Stimulated activated CD4-positive, alpha-beta T cell treated with anti-CD3 and anti-CD28 coated beads, Interleukin-1b, Interleukin-23, amount 100 ng/mL, for 48 hours (primary cell): Measurements from ENCODE around the gene SHC2.
"Not testable (repeated sequence)": the region's sequence is repeated elsewhere in the genome, so short reads cannot be mapped to it uniquely, and the experiment has no call there.

Experiments
- DNase-seq: peaks from one replicate; pipeline ENCODE4 v3.0.0-alpha.2; 2020

SHC2 gene

DNA sequence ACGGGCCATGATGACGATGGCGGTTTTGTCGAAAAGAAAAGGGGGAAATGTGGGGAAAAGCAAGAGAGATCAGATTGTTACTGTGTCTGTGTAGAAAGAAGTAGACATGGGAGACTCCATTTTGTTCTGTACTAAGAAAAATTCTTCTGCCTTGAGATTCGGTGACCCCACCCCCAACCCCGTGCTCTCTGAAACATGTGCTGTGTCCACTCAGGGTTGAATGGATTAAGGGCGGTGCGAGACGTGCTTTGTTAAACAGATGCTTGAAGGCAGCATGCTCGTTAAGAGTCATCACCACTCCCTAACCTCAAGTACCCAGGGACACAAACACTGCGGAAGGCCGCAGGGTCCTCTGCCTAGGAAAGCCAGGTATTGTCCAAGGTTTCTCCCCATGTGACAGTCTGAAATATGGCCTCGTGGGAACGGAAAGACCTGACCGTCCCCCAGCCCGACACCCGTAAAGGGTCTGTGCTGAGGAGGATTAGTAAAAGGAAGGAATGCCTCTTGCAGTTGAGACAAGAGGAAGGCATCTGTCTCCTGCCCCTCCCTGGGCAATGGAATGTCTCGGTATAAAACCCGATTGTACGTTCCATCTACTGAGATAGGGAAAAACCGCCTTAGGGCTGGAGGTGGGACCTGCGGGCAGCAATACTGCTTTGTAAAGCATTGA is 74.1 kb downstream of the SHC2 start:
- DNase-seq, result not testable (repeated sequence)

DNA sequence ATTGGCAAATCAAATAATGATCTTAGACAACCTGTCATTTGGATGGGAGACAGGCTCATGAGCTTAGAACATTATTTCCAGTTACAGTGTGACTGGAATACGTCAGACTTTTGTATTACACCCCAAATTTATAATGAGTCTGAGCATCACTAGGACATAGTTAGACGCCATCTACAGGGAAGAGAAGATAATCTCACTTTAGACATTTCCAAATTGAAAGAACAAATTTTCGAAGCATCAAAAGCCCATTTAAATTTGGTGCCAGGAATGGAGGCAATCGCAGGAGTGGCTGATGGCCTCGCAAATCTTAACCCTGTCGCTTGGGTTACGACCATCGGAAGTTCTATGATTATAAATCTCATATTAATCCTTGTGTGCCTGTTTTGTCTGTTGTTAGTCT is 74.6 kb downstream of the SHC2 start:
- DNase-seq, result not testable (repeated sequence)

DNA sequence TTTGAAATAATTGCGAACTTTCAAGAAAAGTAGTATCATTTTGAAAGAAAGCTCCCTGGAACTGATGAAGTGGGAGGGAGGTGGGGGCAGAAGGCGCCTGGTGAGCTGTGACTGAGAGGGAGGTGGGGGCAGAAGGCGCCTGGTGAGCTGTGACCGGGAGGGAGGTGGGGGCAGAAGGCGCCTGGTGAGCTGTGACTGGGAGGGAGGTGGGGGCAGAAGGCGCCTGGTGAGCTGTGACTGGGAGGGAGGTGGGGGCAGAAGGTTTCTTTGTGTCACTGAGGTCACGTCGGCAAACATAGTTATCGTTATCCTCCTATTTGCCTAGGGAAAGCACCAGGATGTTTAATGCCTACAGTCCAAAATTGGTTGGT is 76.0 kb downstream of the SHC2 start:
- DNase-seq, result no peak

DNA sequence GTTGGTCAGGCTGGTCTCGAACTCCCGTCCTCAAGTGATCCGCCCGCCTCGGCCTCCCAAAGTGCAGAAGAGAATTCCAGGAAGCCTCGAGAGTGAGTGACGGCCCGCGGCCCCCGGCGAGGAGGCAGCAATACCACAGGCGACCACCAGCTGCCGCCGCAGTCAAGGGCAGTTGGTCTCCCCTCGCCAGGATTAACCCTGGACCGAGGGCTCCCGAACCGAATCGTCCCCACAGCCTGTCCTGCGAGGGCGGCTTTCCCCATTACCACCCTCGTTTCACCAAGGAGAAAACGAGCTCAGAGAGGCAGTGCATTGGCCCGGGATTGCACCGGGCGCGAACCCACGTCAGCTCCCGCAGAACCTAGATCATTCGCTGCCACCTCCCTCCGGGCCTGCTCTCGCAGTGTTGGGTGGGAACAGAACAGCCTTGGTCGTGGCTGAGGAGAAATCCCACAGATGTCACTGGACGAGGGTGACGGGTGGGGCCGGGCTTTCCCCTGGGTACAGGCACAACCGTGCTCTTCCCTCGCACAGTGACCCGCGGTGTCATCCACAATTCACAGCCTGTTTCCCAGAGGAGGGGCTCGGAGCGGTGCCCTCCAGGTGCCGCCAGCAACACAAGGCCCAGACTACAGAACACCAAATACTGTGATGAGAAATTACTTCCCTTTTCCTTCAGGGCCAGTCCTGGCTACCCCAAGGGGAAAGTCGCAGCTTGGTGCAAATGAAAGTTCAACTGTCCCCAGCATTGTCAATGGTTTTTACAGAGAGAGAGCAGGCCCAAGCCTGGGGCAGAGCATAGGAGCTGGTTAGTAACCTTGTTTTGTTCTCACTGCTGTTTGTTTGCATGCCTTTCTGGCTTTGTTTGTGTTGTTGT is 76.7 kb downstream of the SHC2 start:
- no peak for DNase-seq

DNA sequence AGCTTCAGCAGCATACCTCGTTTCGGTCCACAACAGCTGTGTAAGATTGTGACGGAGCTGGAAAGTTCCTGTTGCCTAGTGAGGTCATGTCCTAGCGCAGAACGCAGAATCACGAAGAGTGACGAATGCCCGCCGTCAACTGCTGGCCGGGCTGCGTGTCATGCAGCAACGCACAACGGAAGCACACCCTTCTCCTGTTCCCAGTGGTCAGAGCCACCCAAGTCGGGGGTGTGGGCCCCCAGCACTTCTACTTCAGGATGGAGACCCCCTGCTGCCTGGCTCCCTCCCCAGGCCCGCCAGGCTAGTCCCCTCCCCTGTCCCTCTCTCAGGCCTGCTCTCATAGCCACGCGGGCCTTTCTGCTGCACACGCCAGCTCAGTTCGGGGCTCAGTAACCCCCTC is 77.8 kb downstream of the SHC2 start:
- no peak for DNase-seq

DNA sequence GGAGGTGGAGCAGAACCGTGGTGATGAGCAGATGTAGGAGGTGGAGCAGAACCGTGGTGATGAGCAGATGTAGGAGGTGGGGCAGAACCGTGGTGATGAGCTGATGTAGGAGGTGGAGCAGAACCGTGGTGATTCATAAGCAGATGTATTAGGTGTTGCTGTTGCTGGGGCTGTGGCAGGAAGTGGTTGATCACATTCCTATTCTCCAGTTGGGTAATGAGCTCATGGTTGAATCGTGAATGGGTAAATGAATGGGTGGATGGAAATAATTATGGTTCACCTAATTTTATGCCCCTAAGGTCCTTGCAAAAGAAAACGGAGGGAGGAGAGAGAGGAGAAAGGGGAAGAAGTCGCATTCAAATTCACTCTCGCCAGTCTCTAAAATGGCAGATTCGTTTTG is 78.3 kb downstream of the SHC2 start:
- DNase-seq, result peak; percentile 62

DNA sequence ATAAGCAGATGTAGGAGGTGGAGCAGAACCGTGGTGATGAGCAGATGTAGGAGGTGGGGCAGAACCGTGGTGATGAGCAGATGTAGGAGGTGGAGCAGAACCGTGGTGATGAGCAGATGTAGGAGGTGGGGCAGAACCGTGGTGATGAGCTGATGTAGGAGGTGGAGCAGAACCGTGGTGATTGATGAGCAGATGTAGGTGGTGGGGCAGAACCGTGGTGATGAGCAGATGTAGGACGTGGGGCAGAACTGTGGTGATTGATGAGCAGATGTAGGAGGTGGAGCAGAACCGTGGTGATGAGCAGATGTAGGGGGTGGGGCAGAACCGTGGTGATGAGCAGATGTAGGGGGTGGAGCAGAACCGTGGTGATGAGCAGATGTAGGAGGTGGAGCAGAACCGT is 78.9 kb downstream of the SHC2 start:
- DNase-seq, result peak; percentile 57

DNA sequence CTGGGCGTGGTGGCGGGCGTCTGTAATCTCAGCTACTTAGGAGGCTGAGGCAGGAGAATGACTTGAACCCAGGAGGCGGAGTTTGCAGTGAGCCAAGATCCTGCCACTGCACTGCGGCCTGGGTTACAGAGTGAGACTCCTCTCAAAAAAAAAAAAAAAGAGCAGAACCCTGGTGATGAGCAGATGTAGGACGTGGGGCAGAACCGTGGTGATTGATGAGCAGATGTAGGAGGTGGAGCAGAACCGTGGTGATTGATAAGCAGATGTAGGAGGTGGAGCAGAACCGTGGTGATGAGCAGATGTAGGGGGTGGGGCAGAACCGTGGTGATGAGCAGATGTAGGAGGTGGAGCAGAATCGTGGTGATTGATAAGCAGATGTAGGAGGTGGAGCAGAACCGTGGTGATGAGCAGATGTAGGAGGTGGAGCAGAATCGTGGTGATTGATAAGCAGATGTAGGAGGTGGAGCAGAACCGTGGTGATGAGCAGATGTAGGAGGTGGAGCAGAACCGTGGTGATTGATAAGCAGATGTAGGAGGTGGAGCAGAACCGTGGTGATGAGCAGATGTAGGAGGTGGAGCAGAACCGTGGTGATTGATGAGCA is 80.1 kb downstream of the SHC2 start:
- DNase-seq, result not testable (repeated sequence)

DNA sequence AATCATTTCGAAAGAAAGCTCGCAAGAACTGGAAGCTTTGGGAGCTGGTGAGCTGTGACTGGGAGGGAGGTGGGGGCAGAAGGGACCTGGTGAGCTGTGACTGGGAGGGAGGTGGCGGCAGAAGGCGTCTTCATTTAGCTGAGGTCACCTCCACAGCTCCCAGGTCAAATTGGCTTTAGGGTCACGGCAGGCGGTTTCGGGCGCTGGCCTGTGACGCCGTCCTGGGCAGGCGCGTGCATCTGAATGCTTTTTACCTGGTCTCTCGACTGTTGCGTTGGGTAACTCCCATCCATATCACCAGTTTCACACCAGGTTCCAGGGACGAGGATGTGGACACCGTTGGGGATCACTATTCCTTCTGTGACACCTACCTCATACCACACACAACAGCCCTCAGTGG is 81.0 kb downstream of the SHC2 start:
- DNase-seq, result no peak

DNA sequence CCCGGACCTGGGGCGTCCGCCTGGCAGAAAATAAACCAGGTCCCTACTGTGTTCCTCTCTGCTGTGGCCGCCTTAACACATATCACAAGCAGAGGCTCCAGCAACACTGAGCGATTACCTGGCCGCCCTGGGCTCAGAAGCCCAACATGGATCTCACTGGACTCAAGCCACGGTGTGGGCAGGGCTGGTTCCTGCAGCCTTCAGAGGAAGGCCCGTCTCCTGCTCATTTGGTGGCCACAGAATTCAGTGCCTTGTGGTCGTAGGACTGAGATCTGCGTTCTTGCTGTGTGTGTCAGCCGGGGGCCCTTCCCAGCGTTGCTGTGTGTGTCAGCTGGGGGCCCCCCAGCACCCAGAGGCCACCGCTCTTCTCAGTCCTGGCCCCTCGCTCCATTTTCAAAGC is 82.1 kb downstream of the SHC2 start:
- DNase-seq, result no peak

DNA sequence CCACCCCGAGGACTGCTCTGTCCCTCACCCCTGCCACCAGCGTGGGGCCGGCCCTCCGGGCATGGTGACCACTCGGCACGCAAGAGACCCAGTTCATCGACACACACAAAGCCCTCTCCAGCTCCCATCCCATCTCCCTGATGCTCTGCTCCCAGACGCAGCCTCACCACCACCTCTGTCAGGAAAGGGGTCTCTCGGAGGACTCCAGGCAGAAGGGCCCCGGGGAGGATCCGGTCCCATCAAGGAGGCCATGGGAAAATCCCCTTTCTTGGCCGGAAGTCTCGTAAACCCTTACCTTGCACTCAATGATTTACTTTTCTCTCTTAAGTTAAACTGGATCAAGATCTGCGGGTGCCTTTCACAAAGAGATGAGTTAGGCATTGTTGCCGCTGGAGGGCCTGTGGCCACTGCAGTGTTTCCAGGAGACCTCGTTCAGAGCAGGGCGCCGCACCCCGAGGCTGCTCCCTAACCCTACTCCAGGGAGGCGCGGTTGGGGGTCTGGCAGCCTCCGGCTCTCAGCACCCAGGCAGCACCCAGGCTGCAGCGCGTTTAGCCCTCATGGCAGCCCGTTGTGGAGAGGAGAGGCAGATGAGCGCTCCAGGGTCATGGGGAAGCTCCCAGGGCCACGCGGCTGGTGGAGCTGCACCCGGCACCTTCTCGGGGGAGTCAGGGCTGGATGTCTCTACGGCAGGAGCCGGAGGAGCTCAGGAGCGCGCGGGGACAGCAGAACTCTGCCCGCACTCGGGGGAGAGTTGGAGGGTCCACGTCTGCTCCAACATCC is 82.8 kb downstream of the SHC2 start:
- DNase-seq, result no peak

DNA sequence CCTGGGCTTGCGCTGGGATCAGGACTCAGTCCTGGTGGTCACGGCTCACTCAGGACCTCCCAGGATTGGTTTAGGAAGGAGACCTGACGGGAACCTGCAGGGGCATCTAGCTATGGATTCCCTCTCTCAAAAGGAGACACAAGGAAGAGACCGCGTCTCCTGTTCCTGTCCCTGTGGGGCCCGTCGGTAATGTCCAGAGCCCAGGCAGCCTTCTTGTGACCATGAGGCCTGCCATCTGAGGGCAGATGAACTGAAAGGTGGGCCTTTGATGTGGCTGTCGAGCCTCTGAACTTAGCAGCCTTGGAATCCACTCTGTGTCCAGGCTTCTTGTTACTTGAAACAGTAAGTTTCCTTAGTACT is 84.7 kb downstream of the SHC2 start:
- DNase-seq, result no peak

DNA sequence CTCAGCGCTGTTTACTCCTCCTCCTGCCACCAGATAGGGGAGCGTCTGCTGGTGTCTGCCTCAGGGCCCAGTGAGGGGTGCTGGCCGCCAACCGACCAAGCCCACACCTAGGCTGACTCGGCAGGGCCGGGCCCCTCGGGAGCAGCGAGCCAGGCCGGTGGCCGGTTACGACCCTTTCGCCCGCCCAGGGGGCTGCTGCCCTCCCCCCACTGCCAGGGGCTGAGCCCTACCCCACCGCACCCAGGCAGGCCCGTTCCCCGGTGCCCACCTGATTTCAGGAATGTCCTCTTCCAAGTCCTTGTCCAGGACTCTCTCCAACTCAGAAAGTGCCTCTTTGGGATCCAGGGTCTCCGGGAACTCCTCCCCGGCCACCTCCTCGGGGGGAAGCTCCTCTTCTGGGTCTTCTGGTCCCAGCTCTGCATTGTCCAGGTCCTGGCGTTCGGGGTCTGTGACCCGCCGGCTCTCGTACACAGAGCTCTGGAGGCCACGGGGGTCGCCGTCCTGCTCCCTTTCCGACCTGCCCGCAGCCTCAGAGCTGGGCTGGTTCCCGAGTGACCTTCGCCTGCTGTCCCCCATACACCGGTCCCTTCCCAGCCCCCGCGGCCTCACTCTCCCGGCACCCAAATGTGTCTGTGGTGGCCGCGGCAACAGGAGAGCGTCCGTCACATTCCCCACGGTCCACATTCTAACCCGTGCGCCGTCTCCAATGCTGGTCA is 85.3 kb downstream of the SHC2 start:
- no peak for DNase-seq

DNA sequence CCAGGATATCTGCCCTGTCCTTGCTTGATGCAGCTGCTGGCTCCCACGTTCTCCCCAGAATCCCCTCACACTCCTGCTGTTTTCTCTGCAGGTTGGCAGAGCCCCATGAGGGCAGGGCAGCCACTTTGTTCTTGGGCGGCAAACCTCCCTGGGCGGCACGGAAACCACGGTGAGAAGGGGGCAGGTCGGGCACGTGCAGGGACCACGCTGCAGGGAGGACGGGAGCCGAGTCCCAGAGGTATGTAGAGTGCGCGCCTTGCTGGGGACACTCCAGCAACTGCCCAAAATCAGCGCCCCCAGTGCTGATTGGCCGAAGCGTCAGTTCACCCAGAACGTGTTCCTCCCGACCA is 86.0 kb downstream of the SHC2 start:
- DNase-seq, result no peak

DNA sequence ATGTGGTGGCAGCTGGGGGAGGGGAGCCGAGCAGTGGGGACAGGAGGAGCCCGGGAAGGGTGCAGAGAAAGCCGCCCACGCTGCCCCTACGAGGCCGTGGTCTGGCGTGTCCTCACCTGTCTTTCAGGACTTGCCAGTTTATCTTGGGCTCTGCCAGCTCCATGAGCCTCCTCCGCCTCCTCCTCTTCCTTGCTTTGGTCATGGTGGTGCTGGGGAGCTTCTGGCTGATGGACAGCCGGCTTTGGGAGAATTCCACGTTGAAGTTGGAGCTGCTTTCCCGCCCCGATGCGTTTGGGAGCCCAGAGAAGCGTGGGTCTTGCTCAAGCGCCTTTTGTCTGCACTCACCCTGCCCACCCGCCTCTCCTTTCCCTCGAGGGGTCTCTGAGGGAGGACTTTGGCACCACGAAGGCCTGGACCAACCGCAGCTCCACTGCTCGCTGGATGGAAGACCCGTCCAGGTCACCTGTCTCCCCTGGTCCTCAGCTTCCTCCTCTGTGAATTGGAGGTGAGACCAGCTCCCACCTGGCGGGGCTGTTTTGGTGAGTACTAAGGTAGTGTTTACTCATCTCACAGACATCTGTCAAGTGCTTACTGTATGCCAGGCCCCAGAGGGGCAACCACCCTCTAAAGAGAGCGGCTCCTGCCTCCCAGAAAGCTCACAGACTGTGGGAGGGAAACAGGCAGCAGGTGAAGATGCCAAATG is 86.5 kb downstream of the SHC2 start:
- DNase-seq, result no peak

DNA sequence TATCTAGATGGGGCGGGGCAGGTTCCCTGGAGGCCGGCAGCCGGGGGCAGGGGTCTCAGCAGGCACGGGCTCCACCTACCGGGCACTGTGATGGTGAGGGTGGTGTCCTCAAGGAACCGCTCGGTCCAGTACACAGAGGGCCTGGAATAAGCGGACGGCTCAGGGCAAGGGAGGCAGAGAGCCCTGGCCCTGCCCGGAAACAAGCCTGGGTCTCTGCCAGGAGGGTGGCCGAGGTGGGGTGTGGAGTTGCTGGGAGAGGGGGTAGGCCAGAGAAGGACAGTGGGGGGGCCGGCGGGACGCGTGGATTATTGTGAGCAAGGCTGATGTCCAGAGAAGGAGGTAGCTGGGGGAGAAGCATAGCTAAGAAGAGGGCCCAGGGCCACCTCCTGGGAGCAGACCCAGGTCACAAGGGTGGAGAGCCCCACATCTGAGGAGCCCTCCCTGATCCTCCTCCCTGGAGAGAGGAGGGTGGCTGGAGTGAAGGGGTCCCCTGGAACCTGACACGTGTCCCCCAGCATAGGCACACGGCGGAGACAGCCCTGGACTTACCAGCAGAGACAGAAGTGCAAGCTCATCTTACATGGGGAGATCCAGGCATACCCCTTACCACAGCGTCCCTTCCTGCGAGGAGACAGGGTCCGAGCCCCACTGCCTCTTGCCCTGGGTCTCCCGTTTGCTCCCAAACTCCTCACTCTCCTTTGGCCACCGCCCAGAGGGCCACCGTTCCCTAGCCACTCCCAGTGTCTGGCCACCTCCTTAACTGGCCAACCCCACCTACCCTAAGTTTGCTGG is 87.2 kb downstream of the SHC2 start:
- no peak for DNase-seq

DNA sequence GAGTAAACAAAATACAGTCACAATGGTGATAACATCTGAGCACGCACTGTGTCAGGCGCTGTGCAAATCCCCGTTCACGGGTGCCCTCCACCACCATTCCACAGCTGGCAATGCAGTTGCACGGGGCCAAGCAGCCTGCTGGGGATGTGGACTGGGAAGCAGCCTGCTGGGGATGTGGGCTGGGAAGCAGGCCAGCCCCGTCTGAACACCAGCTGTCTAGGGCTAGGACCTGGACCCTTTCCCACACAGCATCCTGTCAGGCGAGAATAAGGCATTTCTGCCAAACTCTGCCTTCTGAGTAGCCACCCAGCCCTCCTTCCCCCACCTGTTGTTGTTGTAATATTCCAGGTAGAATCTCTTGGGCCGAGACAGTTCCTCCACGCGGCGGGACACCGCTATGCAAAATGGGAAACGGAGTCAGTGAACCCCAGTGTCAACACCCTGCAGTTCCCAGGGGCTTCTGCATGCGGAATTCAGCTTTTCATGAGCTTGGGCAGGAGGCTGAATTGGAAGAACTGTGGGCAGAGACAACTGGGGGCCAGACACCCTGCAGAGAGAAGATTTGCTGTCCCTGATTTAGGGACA is 88.4 kb downstream of the SHC2 start:
- DNase-seq, result no peak

DNA sequence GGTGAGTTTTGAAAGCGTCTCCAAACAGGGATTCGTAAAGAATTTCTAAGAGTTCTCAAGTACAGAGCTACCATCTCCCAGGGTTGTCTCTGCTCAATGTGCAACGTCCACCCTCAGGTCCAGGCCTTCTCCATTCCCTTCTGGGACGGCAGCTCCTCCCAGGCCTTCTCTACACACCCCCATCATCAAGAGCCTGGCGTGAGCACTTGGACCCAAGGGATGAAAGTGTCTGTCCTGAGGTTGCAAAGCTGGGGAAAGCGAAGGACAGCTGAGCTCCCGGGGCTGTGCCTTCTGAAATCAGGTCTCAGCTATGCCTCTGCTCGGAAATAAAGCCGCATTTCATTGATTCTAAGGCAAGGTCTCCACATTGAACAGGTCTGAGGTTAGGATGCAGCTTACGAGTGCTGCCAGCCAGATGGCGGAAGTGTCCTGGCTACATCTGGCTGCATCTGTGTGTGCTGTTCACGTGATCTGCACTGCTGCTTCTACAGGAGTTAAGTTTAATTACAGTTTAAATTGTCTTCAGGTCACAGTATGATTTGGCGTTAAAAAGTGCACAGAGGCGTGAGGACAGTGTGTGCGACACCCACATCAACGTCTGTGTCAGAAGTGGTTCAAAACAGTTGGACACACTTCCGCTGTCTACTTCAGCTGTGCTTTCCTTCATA is 89.2 kb downstream of the SHC2 start:
- DNase-seq, result no peak

DNA sequence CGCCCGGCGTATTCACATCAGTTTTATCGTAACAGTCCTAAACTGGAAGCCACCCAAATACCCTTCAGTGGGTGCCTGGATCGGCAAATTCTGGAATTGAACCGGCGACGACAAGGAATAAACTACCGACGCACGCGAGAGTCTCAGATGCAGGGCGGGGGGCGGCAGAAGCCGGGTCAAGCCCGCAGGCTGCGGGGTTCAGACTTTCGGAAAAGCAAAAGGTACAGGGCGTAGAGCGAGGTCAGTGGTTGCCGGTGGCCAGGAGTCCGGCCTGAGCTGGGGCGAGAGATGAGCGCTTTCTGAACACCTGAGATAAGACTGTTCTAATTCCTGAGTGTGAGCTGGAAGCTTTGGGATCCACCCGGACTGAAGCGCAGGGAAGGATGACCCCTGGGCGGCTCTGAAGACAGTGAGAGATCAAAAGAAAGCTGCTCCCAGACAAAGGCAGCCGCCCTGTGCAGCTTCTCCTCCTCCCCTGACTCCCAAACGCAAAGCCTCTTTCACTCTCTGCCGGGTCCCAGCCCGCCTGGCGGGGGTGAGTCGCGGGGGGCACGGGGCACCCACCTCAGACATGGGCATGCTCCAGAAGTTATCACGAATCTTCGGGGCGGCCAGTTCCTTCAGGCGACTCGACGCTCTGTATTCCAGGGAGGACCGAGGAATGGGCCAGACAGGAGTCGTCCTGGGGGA is 90.0 kb downstream of the SHC2 start:
- no peak for DNase-seq

DNA sequence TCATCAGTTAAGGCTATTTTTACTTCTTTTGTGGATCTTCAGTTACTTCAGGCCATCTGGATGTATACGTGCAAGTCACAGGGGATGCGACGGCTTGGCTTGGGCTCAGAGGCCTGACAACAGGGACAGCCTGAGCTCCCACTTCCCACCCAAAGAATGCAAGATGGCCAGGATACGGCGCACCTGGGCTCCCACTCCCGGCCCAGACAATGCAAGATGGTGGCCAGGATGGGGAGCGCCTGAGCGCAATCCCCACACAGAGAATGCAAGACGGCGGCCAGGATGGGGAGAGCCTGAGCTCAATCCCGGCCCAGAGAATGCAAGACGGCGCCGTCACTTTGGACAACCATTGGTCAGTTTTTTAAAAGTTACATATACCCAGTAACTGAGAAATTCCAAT is 91.0 kb downstream of the SHC2 start:
- DNase-seq, result no peak
